C1 segment of cervical spinal cord (tissue), 14 donors: ENCODE results near the gene GCH1.

Source experiments
- DNase-seq, 14 donors: peaks; one replicate each; lab custom pipeline; 2025; lab: John Stamatoyannopoulos, UW

Gene GCH1

GRCh38 chr14:54823757-54824549 lies 78.7 kb downstream of the GCH1 start:
- no peak for DNase-seq

- DNase-seq: no peak
Measured at GRCh38 chr14:54822685-54823084, 79.9 kb downstream of the GCH1 start.

GRCh38 chr14:54818201-54819133 lies 84.2 kb downstream of the GCH1 start:
- DNase-seq: no peak

- no peak for DNase-seq
Measured at GRCh38 chr14:54817506-54817905, 85.1 kb downstream of the GCH1 start.

- DNase-seq: no peak
Measured at GRCh38 chr14:54816450-54816849, 86.2 kb downstream of the GCH1 start.

- no peak for DNase-seq
Measured at GRCh38 chr14:54815515-54815914, 87.1 kb downstream of the GCH1 start.

- DNase-seq: no peak
Measured at GRCh38 chr14:54815016-54815415, 87.6 kb downstream of the GCH1 start.

- no peak for DNase-seq
Measured at GRCh38 chr14:54814076-54814475, 88.5 kb downstream of the GCH1 start.

- no peak for DNase-seq
Measured at GRCh38 chr14:54813081-54813480, 89.5 kb downstream of the GCH1 start.

- DNase-seq: no peak
Measured at GRCh38 chr14:54812617-54813016, 90.0 kb downstream of the GCH1 start.

- no peak for DNase-seq
Measured at GRCh38 chr14:54809767-54810166, 92.9 kb downstream of the GCH1 start.

- no peak for DNase-seq
Measured at GRCh38 chr14:54808326-54809161, 94.1 kb downstream of the GCH1 start.

GRCh38 chr14:54807881-54808280 lies 94.7 kb downstream of the GCH1 start:
- no peak for DNase-seq

GRCh38 chr14:54807428-54807827 lies 95.2 kb downstream of the GCH1 start:
- DNase-seq: no peak

GRCh38 chr14:54806616-54807015 lies 96.0 kb downstream of the GCH1 start:
- DNase-seq: no peak

GRCh38 chr14:54805445-54806322 lies 96.9 kb downstream of the GCH1 start:
- peak in 13 of 14 donors; percentile 14 to 78 (median 55) for DNase-seq

GRCh38 chr14:54805070-54805444 lies 97.6 kb downstream of the GCH1 start:
- no peak for DNase-seq

- DNase-seq: no peak
Measured at GRCh38 chr14:54804538-54805041, 98.0 kb downstream of the GCH1 start.

GRCh38 chr14:54803926-54804537 lies 98.6 kb downstream of the GCH1 start:
- DNase-seq: no peak

GRCh38 chr14:54803396-54803795 lies 99.2 kb downstream of the GCH1 start:
- DNase-seq: no peak
